HepG2 (cell line): ENCODE data around the gene OCIAD2.

ENCODE experiments used
- BCL3 ChIP-seq: sonication (generic); formaldehyde crosslinking; IDR thresholded peaks from 2 replicates; pipeline ENCODE4 v1.5.1; 2020; ENCODE audit warnings: mild to moderate bottlenecking, missing genetic modification reagents, moderate library complexity
- CTCF ChIP-seq: sonication (generic); formaldehyde crosslinking; IDR thresholded peaks from 2 replicates; pipeline ENCODE4 v1.5.0; 2020; ENCODE audit warnings: mild to moderate bottlenecking, missing genetic modification reagents, moderate library complexity
- ERF ChIP-seq: IDR thresholded peaks from 2 replicates; pipeline ENCODE4 v1.6.1; 2018; ENCODE audit warnings: missing biosample characterization, missing genetic modification reagents
- EZH2 ChIP-seq: conservative IDR thresholded peaks from 2 replicates; pipeline ENCODE4 v1.6.1; 2012; ENCODE audit warnings: mild to moderate bottlenecking, low read depth, low read length, moderate library complexity
- MEIS2 ChIP-seq: sonication (generic); formaldehyde crosslinking; IDR thresholded peaks from 2 replicates; pipeline ENCODE4 v1.9.0; 2021; ENCODE audit warnings: mild to moderate bottlenecking, missing genetic modification reagents
- POLR2A ChIP-seq, 2 experiments: IDR thresholded peaks; 2 replicates each; pipeline ENCODE4 v1.6.1; 2011; ENCODE audit warnings: low read depth in 2 of 2, low read length in 2 of 2, mild to moderate bottlenecking in 1 of 2, moderate library complexity in 1 of 2; ENCODE audit not compliant: insufficient read depth in 1 of 2
- TAF1 ChIP-seq: sonication (generic); formaldehyde crosslinking; IDR thresholded peaks from 2 replicates; pipeline ENCODE4 v1.4.0; 2020; ENCODE audit warnings: missing genetic modification reagents
- ZBTB20 ChIP-seq: sonication (generic); formaldehyde crosslinking; IDR thresholded peaks from 2 replicates; pipeline ENCODE4 v1.8.1; 2023; ENCODE audit warnings: missing genetic modification reagents, low read depth, mild to moderate bottlenecking, borderline replicate concordance

GRCh38 chr4:48947731-48948130 is 41.2 kb upstream of the OCIAD2 start:
- TF ChIP-seq POLR2A (IDR thresholded peaks at IDR 0.05; ENCODE audit: insufficient read depth in 1 of 2, low read depth in 2 of 2, low read length in 2 of 2): no peak
- TF ChIP-seq ERF (CRISPR knock-in tag): no peak
- TF ChIP-seq EZH2: no peak
- TF ChIP-seq TAF1 (CRISPR knock-in tag): no peak
- TF ChIP-seq CTCF (CRISPR knock-in tag): no peak
- TF ChIP-seq MEIS2 (CRISPR knock-in tag): no peak
- TF ChIP-seq ZBTB20: no peak
- TF ChIP-seq BCL3 (CRISPR knock-in tag): no peak
